WTC11 (cell line): ENCODE measurements around the gene ARL15. TPM values are rescaled to one million over a fixed set of nuclear protein-coding genes. Genes with fewer than 3 reads are reported as not detected.
A peak's percentile ranks its signal among the peaks of the same experiment; 100 is the strongest.

Source experiments
- ATAC-seq: fragments of 200-7000 bp; cut with Tn5 transposase; 2 replicates; pipeline ENCODE4 v1.10.0; 2021; ENCODE audit warnings: mild to moderate bottlenecking, moderate library complexity
- CTCF ChIA-PET: fragments of 300-600 bp; sonication (Branson Sonifier 250); formaldehyde crosslinking; loops from one replicate; lab custom pipeline; 2021; ENCODE audit warnings: antibody characterized with exemption; lab: Charles Lee
- POLR2A ChIA-PET: fragments of 350-600 bp; sonication (Branson Sonifier 250); formaldehyde crosslinking; loops from one replicate; lab custom pipeline; 2021; ENCODE audit warnings: antibody characterized with exemption; lab: Charles Lee
- DNase-seq: peaks from one replicate; pipeline ENCODE4 v3.0.0; 2021; ENCODE audit warnings: low spot score
- H3K27ac Mint-ChIP-seq: 2 replicates; pipeline ENCODE4 v1.8.0; 2021; ENCODE audit warnings: mixed read lengths
- H3K27me3 Mint-ChIP-seq: 2 replicates; pipeline ENCODE4 v1.8.0; 2021; ENCODE audit warnings: low read depth, mild to moderate bottlenecking, moderate library complexity, mixed read lengths
- H3K36me3 Mint-ChIP-seq: 2 replicates; pipeline ENCODE4 v1.8.0; 2021; ENCODE audit warnings: mixed read lengths
- H3K4me1 Mint-ChIP-seq: 2 replicates; pipeline ENCODE4 v1.8.0; 2022; ENCODE audit warnings: mixed read lengths
- H3K4me3 Mint-ChIP-seq: 2 replicates; pipeline ENCODE4 v1.8.0; 2021; ENCODE audit warnings: mild to moderate bottlenecking, moderate library complexity, mixed read lengths
- H3K9me3 Mint-ChIP-seq: 2 replicates; pipeline ENCODE4 v1.8.0; 2021; ENCODE audit warnings: mixed read lengths
- ATF1 ChIP-seq: sonication (generic); formaldehyde crosslinking; IDR thresholded peaks from 2 replicates; pipeline ENCODE4 v1.8.1; 2023; ENCODE audit warnings: mild to moderate bottlenecking, moderate library complexity, missing genetic modification reagents
- ATF2 ChIP-seq: sonication (generic); formaldehyde crosslinking; IDR thresholded peaks from 2 replicates; pipeline ENCODE4 v1.8.1; 2022; ENCODE audit warnings: low read depth, missing genetic modification reagents, borderline replicate concordance
- FOXP4 ChIP-seq: sonication (generic); formaldehyde crosslinking; IDR thresholded peaks from 2 replicates; pipeline ENCODE4 v1.8.0; 2022; ENCODE audit warnings: mild to moderate bottlenecking, missing genetic modification reagents
- HMGXB4 ChIP-seq: sonication (generic); formaldehyde crosslinking; IDR thresholded peaks from 2 replicates; pipeline ENCODE4 v1.8.1; 2023; ENCODE audit warnings: mild to moderate bottlenecking, moderate library complexity, missing genetic modification reagents
- JUN ChIP-seq: sonication (generic); formaldehyde crosslinking; IDR thresholded peaks from 2 replicates; pipeline ENCODE4 v1.8.0; 2023; ENCODE audit warnings: mild to moderate bottlenecking, missing genetic modification reagents
- NFE2L1 ChIP-seq: sonication (generic); formaldehyde crosslinking; IDR thresholded peaks from 2 replicates; pipeline ENCODE4 v1.8.1; 2023; ENCODE audit warnings: missing genetic modification reagents
- NFYB ChIP-seq: sonication (generic); formaldehyde crosslinking; conservative IDR thresholded peaks from 2 replicates; pipeline ENCODE4 v1.8.0; 2022; ENCODE audit warnings: low read depth, missing genetic modification reagents
- OVOL2 ChIP-seq: fragments of 250-450 bp; sonication (Bioruptor Pico); IDR thresholded peaks from 2 replicates; pipeline ENCODE4 v1.9.0; 2021; ENCODE audit warnings: mild to moderate bottlenecking, borderline replicate concordance
- PRRX2 ChIP-seq: fragments of 250-450 bp; sonication (Bioruptor Pico); IDR thresholded peaks from 2 replicates; pipeline ENCODE4 v1.8.0; 2021; ENCODE audit warnings: mild to moderate bottlenecking
- SMAD3 ChIP-seq: sonication (generic); formaldehyde crosslinking; IDR thresholded peaks from 2 replicates; pipeline ENCODE4 v1.8.0; 2022; ENCODE audit warnings: missing genetic modification reagents, mild to moderate bottlenecking, borderline replicate concordance
- SMAD4 ChIP-seq: sonication (generic); formaldehyde crosslinking; IDR thresholded peaks from 2 replicates; pipeline ENCODE4 v1.8.0; 2022; ENCODE audit warnings: mild to moderate bottlenecking, missing genetic modification reagents
- SOX15 ChIP-seq: fragments of 250-450 bp; sonication (Bioruptor Pico); IDR thresholded peaks from 2 replicates; pipeline ENCODE4 v1.9.0; 2021; ENCODE audit warnings: mild to moderate bottlenecking
- TP53 ChIP-seq: sonication (generic); formaldehyde crosslinking; IDR thresholded peaks from 2 replicates; pipeline ENCODE4 v1.8.1; 2023; ENCODE audit warnings: mild to moderate bottlenecking, missing genetic modification reagents
- USF2 ChIP-seq: sonication (generic); formaldehyde crosslinking; IDR thresholded peaks from 2 replicates; pipeline ENCODE4 v1.8.1; 2023; ENCODE audit warnings: mild to moderate bottlenecking, missing genetic modification reagents, moderate library complexity
- ZMAT4 ChIP-seq: fragments of 250-450 bp; sonication (Bioruptor Pico); IDR thresholded peaks from 2 replicates; pipeline ENCODE4 v1.9.0; 2021; ENCODE audit warnings: mild to moderate bottlenecking
- ZNF263 ChIP-seq: sonication (generic); formaldehyde crosslinking; IDR thresholded peaks from 2 replicates; pipeline ENCODE4 v1.8.1; 2022; ENCODE audit warnings: low read depth, mild to moderate bottlenecking, moderate library complexity, missing genetic modification reagents
- total RNA-seq: library from RNA; stranded (reverse); gene quantifications from 3 replicates; pipeline ENCODE4 v1.2.3, GENCODE V29; 2021
- TF ChIP-seq, protein P1 (sequence below): fragments of 250-450 bp; sonication (Bioruptor Pico); IDR thresholded peaks from 2 replicates; pipeline ENCODE4 v1.9.0; 2021; ENCODE audit warnings: moderate library complexity, mild to moderate bottlenecking, inconsistent platforms, borderline replicate concordance
- TF ChIP-seq, protein P2 (sequence below): sonication (generic); formaldehyde crosslinking; IDR thresholded peaks from 2 replicates; pipeline ENCODE4 v1.8.1; 2022; ENCODE audit warnings: low read depth, mild to moderate bottlenecking, moderate library complexity, missing genetic modification reagents, borderline replicate concordance
- TF ChIP-seq, protein P3 (sequence below): sonication (generic); formaldehyde crosslinking; IDR thresholded peaks from 2 replicates; pipeline ENCODE4 v1.8.0; 2022; ENCODE audit warnings: missing genetic modification reagents
- TF ChIP-seq, protein P4 (sequence below): sonication (generic); formaldehyde crosslinking; IDR thresholded peaks from 2 replicates; pipeline ENCODE4 v1.8.0; 2022; ENCODE audit warnings: mild to moderate bottlenecking, missing genetic modification reagents
- TF ChIP-seq, protein P5 (sequence below): fragments of 250-450 bp; sonication (Bioruptor Pico); IDR thresholded peaks from 2 replicates; pipeline ENCODE4 v1.8.0; 2021; ENCODE audit warnings: mild to moderate bottlenecking

The ARL15 gene
- total RNA-seq, 1 experiment from 2014 or later: 20.1 TPM

DNA sequence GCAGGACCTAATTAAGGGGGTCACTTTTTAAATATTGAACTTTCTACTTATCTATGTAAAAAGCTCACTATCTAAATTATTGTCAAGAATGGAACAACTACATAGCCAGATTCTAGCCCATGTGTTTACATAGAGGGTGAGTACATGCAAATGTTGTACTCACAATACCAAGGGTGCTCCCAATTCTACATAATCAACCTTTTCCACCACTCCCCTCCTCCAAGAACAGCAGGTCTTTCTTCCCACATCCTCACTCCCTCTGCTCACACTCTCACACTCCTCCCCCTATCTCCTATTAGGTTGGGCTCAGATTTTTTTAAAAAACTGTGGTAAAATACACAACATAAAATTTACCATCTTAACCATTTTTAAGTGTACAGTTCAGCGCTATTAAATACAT, 325.4 kb downstream of the ARL15 start (continued):
- TF ChIP-seq, protein P1, sequence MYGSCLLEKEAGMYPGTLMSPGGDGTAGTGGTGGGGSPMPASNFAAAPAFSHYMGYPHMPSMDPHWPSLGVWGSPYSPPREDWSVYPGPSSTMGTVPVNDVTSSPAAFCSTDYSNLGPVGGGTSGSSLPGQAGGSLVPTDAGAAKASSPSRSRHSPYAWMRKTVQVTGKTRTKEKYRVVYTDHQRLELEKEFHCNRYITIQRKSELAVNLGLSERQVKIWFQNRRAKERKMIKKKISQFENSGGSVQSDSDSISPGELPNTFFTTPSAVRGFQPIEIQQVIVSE (CRISPR knock-in tag): no peak
- TF ChIP-seq OVOL2 (CRISPR knock-in tag): no peak
- no peak for TF ChIP-seq SMAD3 (CRISPR knock-in tag)
- TF ChIP-seq, protein P2, sequence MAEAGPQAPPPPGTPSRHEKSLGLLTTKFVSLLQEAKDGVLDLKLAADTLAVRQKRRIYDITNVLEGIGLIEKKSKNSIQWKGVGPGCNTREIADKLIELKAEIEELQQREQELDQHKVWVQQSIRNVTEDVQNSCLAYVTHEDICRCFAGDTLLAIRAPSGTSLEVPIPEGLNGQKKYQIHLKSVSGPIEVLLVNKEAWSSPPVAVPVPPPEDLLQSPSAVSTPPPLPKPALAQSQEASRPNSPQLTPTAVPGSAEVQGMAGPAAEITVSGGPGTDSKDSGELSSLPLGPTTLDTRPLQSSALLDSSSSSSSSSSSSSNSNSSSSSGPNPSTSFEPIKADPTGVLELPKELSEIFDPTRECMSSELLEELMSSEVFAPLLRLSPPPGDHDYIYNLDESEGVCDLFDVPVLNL (CRISPR knock-in tag): no peak
- no peak for TF ChIP-seq ZNF263 (CRISPR knock-in tag)
- TF ChIP-seq TP53 (CRISPR knock-in tag): no peak
- TF ChIP-seq SMAD4 (CRISPR knock-in tag): no peak
- no peak for TF ChIP-seq SOX15
- TF ChIP-seq FOXP4 (CRISPR knock-in tag): no peak

DNA sequence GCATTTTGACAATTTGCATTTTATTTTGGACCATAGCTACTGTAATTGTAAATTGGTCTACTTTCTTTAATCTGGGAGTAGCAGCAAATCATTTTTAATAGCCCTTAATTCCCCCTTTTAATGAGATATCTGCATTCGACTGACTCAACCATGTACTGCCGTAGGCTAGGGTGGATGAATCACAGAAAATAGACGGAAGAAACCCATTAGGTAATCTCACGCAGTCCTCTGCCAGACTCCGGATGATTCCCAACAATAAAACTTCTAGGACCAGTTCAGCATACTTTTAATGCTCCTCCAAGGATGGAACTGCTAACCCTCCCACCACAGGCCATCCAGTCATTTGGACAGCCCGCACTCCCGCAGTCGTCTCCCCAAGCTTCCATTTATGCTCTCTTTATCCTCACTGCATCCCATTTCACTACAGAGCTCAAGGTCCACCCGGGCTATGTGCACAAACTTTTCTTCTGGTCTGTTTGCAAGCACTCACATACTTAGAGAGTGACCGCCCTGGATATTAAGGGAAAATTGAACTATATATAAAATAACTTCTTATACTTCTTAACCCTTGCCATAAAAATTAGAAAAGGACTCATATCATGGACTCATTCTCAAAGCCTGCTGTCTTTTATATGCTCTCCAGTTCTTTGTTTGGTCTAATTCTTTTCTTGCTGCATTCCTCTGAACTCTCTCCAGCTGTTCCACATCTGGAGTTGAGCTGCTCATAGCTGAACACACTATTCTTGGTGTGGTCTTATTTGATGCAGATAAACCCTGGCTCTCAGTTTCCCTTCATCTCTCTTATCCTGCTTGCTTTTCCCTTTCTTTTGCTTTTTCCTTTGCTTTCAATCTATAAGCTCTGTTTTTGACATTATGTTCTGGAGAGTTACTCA, 326.6 kb downstream of the ARL15 start:
- H3K27me3 Mint-ChIP-seq: no peaks in the 10 kb centered on the region
- peaks cover 14% of the 10 kb centered on the region for H3K9me3 Mint-ChIP-seq
- DNase-seq (no peak), ATAC-seq (no peak)
- ChIA-PET POLR2A (no interaction called here), CTCF (interaction anchor here (0.6 kb wide), 1 partner anchor 288 kb away, joined by 3 read pairs; no protein-coding TSS in a partner anchor)
- H3K4me3 Mint-ChIP-seq: no peak overlapping the region
- H3K36me3 Mint-ChIP-seq: peaks cover 16% of the 10 kb centered on the region
- H3K4me1 Mint-ChIP-seq: peaks cover 28% of the 10 kb centered on the region
- H3K27ac Mint-ChIP-seq: peak overlapping the region; percentile 14; the same call in 1 of the 2 replicates
- TF ChIP-seq ZMAT4 (CRISPR knock-in tag): no peak
- no peak for TF ChIP-seq NFYB (CRISPR knock-in tag)
- TF ChIP-seq, protein P3, sequence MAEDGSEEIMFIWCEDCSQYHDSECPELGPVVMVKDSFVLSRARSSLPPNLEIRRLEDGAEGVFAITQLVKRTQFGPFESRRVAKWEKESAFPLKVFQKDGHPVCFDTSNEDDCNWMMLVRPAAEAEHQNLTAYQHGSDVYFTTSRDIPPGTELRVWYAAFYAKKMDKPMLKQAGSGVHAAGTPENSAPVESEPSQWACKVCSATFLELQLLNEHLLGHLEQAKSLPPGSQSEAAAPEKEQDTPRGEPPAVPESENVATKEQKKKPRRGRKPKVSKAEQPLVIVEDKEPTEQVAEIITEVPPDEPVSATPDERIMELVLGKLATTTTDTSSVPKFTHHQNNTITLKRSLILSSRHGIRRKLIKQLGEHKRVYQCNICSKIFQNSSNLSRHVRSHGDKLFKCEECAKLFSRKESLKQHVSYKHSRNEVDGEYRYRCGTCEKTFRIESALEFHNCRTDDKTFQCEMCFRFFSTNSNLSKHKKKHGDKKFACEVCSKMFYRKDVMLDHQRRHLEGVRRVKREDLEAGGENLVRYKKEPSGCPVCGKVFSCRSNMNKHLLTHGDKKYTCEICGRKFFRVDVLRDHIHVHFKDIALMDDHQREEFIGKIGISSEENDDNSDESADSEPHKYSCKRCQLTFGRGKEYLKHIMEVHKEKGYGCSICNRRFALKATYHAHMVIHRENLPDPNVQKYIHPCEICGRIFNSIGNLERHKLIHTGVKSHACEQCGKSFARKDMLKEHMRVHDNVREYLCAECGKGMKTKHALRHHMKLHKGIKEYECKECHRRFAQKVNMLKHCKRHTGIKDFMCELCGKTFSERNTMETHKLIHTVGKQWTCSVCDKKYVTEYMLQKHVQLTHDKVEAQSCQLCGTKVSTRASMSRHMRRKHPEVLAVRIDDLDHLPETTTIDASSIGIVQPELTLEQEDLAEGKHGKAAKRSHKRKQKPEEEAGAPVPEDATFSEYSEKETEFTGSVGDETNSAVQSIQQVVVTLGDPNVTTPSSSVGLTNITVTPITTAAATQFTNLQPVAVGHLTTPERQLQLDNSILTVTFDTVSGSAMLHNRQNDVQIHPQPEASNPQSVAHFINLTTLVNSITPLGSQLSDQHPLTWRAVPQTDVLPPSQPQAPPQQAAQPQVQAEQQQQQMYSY (CRISPR knock-in tag): no peak
- no peak for TF ChIP-seq USF2 (CRISPR knock-in tag)
- no peak for TF ChIP-seq ATF2 (CRISPR knock-in tag)
- no peak for TF ChIP-seq PRRX2 (CRISPR knock-in tag)
- TF ChIP-seq JUN (CRISPR knock-in tag): no peak
- no peak for TF ChIP-seq NFE2L1
- TF ChIP-seq, protein P4, sequence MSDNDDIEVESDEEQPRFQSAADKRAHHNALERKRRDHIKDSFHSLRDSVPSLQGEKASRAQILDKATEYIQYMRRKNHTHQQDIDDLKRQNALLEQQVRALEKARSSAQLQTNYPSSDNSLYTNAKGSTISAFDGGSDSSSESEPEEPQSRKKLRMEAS: no peak
- TF ChIP-seq, protein P5, sequence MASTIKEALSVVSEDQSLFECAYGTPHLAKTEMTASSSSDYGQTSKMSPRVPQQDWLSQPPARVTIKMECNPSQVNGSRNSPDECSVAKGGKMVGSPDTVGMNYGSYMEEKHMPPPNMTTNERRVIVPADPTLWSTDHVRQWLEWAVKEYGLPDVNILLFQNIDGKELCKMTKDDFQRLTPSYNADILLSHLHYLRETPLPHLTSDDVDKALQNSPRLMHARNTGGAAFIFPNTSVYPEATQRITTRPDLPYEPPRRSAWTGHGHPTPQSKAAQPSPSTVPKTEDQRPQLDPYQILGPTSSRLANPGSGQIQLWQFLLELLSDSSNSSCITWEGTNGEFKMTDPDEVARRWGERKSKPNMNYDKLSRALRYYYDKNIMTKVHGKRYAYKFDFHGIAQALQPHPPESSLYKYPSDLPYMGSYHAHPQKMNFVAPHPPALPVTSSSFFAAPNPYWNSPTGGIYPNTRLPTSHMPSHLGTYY (CRISPR knock-in tag): no peak
- no peak for TF ChIP-seq ATF1 (CRISPR knock-in tag)
- no peak for TF ChIP-seq HMGXB4
